Activated gamma-delta T cell treated with anti-CD3 and anti-CD28 coated beads, Interleukin-2, amount 50 U/mL, for 16 hours (primary cell): Measurements from ENCODE around the gene ENTPD8.
"Not testable (repeated sequence)": the region's sequence is repeated elsewhere in the genome, so short reads cannot be mapped to it uniquely, and the experiment has no call there.

ENCODE experiments used
- DNase-seq: peaks from one replicate; pipeline ENCODE4 v3.0.0-alpha.2; 2020; ENCODE audit warnings: low read depth

The ENTPD8 gene

DNA sequence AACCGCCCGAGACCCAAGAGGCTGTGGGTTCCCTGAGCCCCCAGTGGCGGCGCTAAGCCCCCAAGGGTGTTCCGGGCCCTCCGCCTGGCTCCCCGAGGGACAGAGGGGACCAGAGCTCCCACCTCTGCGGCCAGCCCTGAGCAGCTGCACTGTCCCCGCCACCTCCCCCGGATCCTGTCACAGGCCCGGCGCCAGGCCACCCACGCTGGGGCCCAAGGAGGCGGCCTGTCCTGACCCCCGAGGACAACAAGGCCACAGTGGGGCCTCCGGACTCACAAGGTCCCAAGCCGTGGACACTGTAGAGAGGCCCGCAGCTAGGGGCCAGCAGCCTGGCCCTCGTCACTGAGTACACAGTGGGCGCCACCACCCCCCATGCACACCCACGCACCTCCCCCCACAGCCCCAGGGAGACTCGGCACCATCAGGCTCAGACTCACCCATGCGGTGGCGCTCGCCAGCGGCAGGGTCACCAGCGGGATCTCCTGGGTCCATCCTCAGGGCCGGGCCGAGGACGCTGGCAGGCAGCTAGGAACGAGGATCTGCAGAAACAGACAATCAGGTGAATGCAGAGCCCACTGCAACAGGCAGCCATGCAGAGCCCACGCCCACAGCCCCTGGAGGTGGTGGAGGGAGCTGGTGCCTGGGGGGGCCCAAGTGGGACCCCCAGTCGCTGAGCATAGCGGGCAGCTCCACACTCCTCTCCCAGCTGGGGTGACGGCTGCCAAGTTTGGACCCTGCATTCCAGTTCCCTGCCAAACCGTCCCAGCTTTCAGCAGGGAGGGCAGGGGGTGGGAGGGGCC, 46.1 kb downstream of the ENTPD8 start:
- DNase-seq: no peak

DNA sequence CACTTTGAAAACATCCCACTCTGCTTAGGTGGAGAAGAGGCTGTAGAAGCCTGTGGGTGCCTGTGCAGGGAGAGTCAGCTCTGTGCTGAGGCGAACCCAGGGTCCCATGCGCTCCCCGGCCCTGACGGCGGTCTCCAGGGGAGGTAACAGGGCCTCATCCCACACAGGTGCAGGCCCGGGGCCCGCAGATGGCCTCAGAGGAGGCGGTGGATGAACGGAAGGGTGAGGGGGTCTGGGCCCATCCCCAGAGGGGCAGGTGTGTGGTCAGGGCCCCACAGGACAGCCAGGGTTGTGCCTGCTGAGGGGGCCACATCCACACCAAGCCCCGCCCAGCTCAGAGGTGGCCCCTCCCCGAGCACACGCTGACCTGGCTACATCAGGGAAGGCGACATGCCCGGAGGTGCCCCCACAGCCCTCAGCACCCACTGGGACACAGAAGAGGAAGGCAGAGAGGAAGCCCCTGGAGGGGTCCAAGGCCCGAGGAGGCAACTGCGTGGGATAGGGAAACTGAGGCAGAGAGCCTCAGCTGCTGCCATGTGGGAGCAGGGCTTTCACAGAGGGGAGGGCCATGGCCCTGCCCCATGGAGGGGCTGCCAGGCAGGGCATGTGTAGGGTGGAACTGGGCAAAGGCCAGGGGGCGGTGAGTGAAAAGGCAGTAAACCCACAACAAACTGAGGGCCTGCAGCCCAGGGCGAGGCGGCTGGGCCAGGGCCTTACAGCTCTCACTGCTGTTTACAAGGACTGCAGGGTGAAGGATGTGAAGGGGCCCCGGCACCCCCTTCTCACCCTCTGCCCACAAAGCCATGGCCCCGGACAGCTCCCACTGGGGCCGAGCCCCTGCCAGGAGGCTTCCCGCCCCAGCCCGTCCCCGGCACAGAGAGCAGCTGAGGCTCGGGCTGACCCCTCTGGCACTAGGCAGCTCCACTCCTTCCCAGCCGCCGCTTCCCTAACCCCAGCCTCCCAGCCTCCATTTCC, 47.7 kb downstream of the ENTPD8 start:
- no peak for DNase-seq

DNA sequence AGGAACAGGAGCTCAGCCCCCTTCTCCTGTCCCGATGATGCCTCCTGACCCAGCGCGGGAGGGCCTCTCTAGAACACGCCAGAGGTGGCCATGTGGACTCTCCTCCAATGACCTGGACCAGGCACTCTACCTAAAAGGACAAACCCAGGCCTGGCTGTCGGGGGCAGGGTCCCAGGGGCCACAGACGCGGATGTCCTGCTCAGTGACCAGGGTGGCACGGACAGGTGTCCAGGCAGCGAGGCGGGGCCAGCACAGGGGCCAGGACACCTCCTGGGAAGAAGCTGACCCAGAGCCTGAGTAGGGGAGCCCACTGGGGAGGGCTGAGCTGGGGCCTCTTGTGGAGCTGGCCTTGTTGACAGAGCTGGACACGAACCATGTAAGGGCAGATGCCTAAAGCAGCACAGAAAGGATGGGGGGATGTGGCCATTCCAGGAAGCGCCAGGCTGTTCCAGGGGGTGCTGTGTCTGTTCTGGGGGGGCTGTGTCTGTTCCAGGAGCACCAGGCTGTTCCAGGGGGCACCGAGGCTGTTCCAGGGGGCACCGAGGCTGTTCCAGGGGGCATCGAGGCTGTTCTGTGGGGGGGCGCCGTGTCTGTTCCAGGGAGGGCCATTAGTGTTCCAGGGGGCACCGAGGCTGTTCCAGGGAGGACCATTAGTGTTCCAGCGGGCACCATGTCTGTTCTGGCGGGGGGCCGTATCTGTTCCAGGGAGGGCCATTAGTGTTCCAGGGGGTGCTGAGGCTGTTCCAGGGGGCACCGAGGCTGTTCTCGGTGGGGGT, 48.7 kb downstream of the ENTPD8 start:
- DNase-seq: no peak

DNA sequence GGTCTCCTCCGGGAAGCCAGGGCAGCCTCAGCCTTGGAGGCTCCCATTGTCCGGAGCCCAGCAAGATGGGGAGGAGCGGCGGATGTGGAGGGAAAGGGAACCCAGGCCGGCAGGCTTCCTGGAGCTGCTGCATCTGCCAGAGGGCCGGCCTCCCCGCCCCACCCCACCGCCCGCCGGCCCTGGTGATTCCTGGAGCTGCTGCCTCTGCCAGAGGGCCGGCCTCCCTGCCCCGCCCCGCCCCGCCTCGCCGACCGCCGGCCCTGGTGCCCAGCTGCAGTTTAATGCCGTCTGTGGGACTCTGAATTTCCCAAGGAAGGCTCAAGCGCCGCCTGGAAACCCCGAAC, 49.8 kb downstream of the ENTPD8 start:
- no peak for DNase-seq

DNA sequence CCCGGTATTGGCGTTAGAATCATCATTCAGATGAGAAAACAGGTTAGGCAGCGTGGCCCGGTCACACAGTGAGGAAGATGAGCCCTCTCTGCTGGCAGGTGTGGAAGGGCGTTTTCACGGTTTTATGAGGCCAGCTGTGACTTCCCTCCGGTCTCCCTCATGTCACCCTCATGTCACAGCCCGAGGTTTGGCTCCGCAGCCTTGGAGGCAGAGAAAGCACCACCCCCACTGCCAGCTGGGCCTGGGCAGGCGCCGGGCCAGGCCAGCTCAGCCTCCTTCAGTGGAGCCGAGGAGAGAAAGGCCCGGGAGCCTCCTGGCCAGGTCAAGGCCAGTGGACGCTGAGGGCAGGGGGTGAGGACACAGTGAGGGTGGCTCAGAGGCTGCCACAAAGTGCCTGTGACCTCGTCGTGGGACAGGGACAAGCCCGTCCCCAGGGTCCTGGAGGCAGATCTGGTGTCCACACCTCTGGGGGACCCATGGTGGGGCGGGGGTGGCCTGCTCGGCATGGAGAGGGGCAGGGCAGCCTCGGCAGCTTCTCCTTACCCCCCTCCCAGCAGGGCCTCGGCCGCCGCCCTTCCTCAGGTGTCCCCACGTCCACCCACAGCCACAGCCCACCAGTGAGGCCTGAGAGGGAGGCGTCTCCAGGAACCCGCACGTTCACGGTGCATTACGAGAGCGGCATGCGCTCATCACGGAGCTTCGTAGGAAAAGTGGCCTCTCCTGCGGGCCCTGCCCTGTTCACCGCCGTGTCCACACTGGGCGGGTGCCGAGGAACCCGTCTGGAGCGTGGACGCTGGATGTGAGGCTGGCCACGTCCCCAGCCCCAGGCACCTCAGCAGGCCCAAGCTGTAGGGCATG, 50.4 kb downstream of the ENTPD8 start:
- no peak for DNase-seq

DNA sequence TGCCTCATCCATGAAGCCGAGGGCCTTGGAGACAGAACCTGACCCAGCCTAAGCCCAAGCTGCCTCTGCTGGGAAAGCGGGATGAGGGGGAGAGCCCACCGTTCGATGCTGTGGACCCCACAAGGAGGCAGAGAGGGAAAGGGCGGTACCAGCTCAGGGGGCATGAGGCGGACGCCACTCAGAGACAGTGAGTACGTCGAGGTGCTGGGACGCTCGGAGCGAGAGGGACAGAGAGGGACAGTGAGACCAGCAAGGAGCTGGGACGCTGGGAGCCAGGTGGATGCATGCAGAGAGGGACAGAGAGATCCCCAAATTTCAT, 51.8 kb downstream of the ENTPD8 start:
- DNase-seq: no peak

DNA sequence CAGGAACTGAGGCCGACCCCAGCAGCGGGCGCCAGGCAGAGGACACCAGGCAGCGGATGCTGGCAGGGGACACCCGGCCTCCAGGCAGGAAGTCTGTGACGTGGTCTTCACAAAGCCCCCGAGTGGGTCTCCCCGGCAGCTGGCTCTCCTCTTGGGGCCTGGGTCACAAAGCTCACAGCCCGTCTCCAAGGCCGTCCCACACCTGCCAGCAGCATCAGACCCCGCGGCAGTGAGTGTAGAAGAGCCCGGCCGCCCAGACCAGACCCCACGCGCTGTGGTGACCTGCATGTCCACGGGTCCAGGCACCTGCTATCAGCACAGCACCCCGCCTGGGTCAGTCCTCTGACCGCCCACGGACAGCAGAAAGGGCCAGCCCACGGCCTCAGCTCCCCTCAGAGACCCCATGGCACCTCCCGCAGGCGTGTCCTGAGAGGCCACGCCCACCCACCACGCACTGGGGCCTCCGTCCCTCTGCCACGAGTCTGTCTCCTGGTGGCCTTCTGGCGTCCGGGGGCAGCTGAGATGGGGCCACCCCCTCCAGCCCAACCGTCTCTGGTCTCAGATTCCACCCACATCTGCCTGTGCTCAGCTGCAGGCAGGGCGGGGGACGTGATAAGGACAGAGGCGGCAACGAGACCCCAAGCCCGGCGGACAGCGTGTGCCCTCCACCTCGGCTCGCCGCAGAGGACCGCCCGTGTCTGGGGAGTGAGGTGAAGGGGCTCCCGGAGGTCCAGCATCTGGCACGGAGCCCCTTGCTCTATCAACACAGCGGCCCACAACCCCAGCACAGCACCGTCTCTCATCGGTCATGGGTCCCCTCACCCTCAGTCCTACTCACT, 52.3 kb downstream of the ENTPD8 start:
- DNase-seq: no peak

DNA sequence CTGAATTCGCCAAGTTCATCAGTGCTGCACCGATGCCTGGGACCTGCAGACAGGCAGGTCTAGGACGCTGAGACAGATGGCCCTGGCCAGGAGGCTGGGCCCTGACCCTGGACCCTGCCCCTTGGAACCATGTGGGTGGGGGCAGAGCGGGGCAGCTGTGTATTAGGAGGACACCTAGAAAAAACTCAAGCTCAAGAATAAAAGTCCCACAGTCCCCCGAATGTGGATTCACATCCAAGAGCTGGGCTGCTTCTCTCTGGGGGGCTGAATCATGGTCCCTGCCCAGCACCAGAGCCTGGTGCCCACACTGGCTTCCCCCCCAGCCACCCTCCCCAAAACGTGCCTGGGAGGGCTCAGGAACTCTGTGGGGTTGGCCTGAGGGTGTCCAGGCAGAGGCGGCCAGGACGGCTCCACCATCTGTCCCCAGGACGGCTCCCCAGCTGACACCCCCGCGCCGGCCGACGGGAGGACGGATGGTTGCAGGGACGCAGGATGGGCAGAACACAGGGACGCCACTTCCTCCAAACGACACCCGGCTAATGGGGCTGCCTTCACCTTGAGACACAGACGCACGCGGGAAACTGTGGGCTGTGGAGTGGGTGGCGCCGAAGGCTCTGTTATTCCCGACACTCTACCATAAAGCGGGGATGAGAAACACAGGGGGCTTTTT, 53.1 kb downstream of the ENTPD8 start:
- no peak for DNase-seq

DNA sequence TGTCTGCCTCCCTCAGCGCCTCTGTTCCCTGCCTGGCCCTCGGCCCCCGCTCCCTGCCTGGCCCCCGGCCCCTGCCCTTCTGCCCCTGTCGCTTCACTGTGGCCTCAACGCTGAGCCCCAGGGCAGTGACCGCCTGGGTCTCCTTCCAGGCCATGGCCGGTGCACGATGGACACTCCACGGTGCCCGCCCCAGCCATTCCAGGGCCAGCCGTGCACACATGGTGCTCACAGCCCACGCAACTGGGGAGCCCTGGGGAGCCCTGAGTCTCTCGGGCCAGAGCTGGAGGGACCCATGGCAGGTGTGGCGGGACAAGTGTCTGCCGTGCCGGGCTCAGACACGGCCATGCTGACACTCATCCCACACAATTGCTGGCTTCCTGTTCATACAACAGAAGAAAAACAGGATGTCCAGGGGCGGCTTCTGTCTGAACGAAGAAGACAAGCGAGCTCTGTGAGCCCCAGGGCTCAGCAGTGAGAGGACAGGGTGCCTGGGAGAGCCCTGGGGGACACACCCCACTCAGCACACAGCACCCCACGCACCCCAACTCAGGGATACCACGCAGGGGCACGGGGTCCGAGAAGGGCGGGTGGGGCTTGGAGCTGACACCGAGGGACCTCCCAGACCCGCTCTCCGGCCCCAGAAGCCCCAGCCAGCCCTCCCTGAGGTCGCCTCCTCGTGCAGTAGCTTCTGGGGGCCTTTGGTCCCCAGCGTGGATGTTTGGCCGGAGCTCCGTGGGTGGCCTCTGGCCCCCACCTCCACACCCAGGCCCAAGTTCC, 53.9 kb downstream of the ENTPD8 start:
- peak; percentile 27 for DNase-seq

DNA sequence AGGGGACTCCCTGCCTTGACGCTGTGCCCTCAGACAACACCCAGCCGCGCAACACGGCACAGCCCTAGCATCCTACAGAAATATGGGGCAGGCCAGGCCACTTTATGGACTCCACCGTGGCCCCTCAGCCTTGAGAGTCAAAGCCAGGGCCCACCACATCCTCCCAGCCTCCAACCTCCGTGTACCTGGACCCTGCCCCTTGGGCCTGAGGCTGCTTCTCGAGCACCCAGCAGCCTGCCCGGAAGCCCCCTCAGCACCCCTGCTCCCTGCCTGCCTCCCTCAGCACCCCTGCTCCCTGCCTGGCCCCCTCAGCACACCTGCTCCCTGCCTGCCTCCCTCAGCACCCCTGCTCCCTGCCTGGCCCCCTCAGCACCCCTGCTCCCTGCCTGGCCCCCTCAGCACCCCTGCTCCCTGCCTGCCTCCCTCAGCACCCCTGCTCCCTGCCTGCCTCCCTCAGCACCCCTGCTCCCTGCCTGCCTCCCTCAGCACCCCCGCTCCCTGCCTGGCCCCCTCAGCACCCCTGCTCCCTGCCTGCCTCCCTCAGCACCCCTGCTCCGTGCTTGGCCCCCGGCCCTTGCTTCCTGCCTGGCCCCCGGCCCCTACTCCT, 54.5 kb downstream of the ENTPD8 start:
- not testable (repeated sequence) for DNase-seq

DNA sequence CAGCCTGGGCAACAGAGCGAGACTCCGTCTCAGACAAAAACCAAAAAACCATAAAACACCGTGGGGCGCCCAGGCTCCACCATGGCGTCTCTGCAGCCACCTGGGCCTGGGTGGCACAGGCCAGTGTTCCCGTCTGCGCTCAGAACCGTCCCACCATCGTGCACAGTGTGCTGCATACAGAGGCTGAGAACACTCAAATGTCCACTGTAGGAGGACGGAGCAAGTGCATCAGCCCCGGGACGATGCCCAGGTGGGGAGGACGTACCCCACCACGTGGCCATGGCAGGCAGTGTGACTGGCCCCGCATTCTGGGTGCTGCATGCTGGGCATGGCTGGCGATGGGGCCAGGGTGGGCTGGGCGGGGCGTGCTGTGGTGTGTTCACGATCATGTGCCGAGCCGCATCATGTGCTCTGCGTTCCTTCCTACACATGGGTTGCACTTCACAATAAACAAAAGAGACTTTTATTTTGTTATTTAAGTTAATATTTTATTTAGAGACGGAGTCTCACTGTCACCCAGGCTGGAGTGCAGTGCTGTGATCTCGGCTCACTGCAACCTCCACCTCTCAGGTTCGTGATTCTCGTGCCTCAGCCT, 56.0 kb downstream of the ENTPD8 start:
- DNase-seq: no peak
